ENCODE data around the gene CARD9. TPM values are rescaled to one million over a fixed set of nuclear protein-coding genes. Genes with fewer than 3 reads are reported as not detected.

Gene CARD9
- total and polyA plus RNA-seq, 7 donors = 0.26 to 1.1 (median 0.56) TPM

- Histone ChIP-seq H3K27ac (no peak overlapping the region), H3K27me3 (ENCODE audit: insufficient read depth in 3 of 3, low read length in 2 of 3) (peaks cover 0 to 25% (median 8%) of the 10 kb centered on the region in 3 donors), H3K4me3 (no peak overlapping the region), H3K9me3 (no peaks in the 10 kb centered on the region), H3K36me3 (ENCODE audit: insufficient read depth in 1 of 2, low read depth in 1 of 2) (no peaks in the 10 kb centered on the region), H3K4me1 (no peaks in the 10 kb centered on the region)
- ATAC-seq = peak; percentile 72 to 88 (median 74)
- WGBS, 3 donors = 73 to 77% (median 73%) methylated on average over 30 to 32 of the region's 32 CpGs
- intact Hi-C loops (cut with DNase I) = loop anchor here in 1 of 2 donors (1.0 to 10.0 kb wide), 2 partner anchors 61 to 295 kb away; partner anchors contain the start of gene SNAPC4
- peak; percentile 79 for TF ChIP-seq CTCF (IDR thresholded peaks at IDR 0.05)
- DNase-seq = peak in 1 of 2 donors; percentile 80
These were observed 34.1 kb downstream of the CARD9 start for GRCh38 chr9:136339173-136339957.

GRCh38 chr9:136338511-136338910 lies 35.0 kb downstream of the CARD9 start:
- no peak overlapping the region for H3K27ac ChIP-seq
- WGBS, 3 donors = 92 to 94% (median 94%) methylated on average over 24 to 25 of the region's 25 CpGs
- H3K27me3 ChIP-seq (ENCODE audit: insufficient read depth in 3 of 3, low read length in 2 of 3) = peaks cover 0 to 19% (median 5%) of the 10 kb centered on the region in 3 donors
- DNase-seq (no peak), ATAC-seq (no peak)
- H3K36me3 ChIP-seq (ENCODE audit: insufficient read depth in 1 of 2, low read depth in 1 of 2) = no peaks in the 10 kb centered on the region
- H3K4me3 ChIP-seq = no peak overlapping the region
- no peaks in the 10 kb centered on the region for H3K9me3 ChIP-seq
- TF ChIP-seq CTCF (IDR thresholded peaks at IDR 0.05) = no peak
- intact Hi-C loops (cut with DNase I) = loop anchor here in 1 of 2 donors (10.0 kb wide), 1 partner anchor 296 kb away; no protein-coding TSS in a partner anchor
- no peaks in the 10 kb centered on the region for H3K4me1 ChIP-seq

GRCh38 chr9:136337416-136338395 lies 35.8 kb downstream of the CARD9 start:
- DNase-seq = no peak
- no peaks in the 10 kb centered on the region for H3K36me3 ChIP-seq (ENCODE audit: insufficient read depth in 1 of 2, low read depth in 1 of 2)

More at GRCh38 chr9:136337416-136338395, 35.8 kb downstream of the CARD9 start:
- no peak overlapping the region for H3K4me3 ChIP-seq
- H3K9me3 ChIP-seq = no peaks in the 10 kb centered on the region
- no peak for TF ChIP-seq CTCF (IDR thresholded peaks at IDR 0.05)
- intact Hi-C loops (cut with DNase I) = loop anchor here in 1 of 2 donors (10.0 kb wide), 1 partner anchor 297 kb away; no protein-coding TSS in a partner anchor
- ATAC-seq = no peak
- H3K27me3 ChIP-seq (ENCODE audit: insufficient read depth in 3 of 3, low read length in 2 of 3) = peaks cover 0 to 12% (median 5%) of the 10 kb centered on the region in 3 donors
- WGBS, 3 donors = 78 to 91% (median 80%) methylated on average over 36 to 43 of the region's 43 CpGs
- no peak overlapping the region for H3K27ac ChIP-seq
- no peaks in the 10 kb centered on the region for H3K4me1 ChIP-seq

Measured in psoas muscle (tissue), 8 donors.